Activated T-cell treated with anti-CD3 and anti-CD28 coated beads, Interleukin-2, amount 50 U/mL, for 4 hours (primary cell): ENCODE data around the gene NPHP4. TPM values are rescaled to one million over a fixed set of nuclear protein-coding genes. Genes with fewer than 3 reads are reported as not detected.
A peak's percentile ranks its signal among the peaks of the same experiment; 100 is the strongest.

Source experiments
- ATAC-seq, 2 donors: fragments of 200-7000 bp; cut with Tn5 transposase; one replicate each; pipeline ENCODE4 v1.10.0; 2021
- DNase-seq: peaks from one replicate; pipeline ENCODE4 v3.0.0-alpha.2; 2020
- H3K27me3 Mint-ChIP-seq: one replicate; pipeline ENCODE4 v1.8.0; 2021; ENCODE audit warnings: low read depth, mixed read lengths
- H3K36me3 Mint-ChIP-seq: one replicate; pipeline ENCODE4 v1.8.0; 2022; ENCODE audit warnings: mixed read lengths; ENCODE audit not compliant: insufficient read depth
- H3K4me1 Mint-ChIP-seq: one replicate; pipeline ENCODE4 v1.8.0; 2021; ENCODE audit warnings: low read depth, mixed read lengths
- H3K4me3 Mint-ChIP-seq: one replicate; pipeline ENCODE4 v1.8.0; 2021; ENCODE audit warnings: mild to moderate bottlenecking, moderate library complexity, mixed read lengths
- H3K9me3 Mint-ChIP-seq: one replicate; pipeline ENCODE4 v1.8.0; 2021; ENCODE audit warnings: mixed read lengths
- total RNA-seq, 3 donors: library from RNA; stranded (reverse); gene quantifications; one replicate each; pipeline ENCODE4 v1.2.1, GENCODE V29; 2021

Gene NPHP4
- total RNA-seq, 3 donors from 2014 or later, result 7.0 to 9.3 (median 7.1) TPM

- H3K27me3 Mint-ChIP-seq, result no peaks in the 10 kb centered on the region
These were observed 10.7 kb upstream of the NPHP4 start for GRCh38 chr1:6002714-6003501.

GRCh38 chr1:6001992-6002576, 9.9 kb upstream of the NPHP4 start:
- H3K4me1 Mint-ChIP-seq, result peaks cover 23% of the 10 kb centered on the region
- DNase-seq (no peak), ATAC-seq (no peak)
- no peaks in the 10 kb centered on the region for H3K36me3 Mint-ChIP-seq
- no peaks in the 10 kb centered on the region for H3K9me3 Mint-ChIP-seq
- H3K4me3 Mint-ChIP-seq, result no peak overlapping the region
- H3K27me3 Mint-ChIP-seq, result no peaks in the 10 kb centered on the region

More at GRCh38 chr1:6002714-6003501, 10.7 kb upstream of the NPHP4 start:
- H3K9me3 Mint-ChIP-seq, result no peaks in the 10 kb centered on the region
- peaks cover 20% of the 10 kb centered on the region for H3K4me1 Mint-ChIP-seq
- no peaks in the 10 kb centered on the region for H3K36me3 Mint-ChIP-seq
- no peak overlapping the region for H3K4me3 Mint-ChIP-seq
- ATAC-seq (peak; percentile 38 to 41), DNase-seq (no peak)

GRCh38 chr1:6000444-6001288, 8.4 kb upstream of the NPHP4 start:
- H3K27me3 Mint-ChIP-seq, result no peaks in the 10 kb centered on the region
- ATAC-seq, result no peak
- no peaks in the 10 kb centered on the region for H3K9me3 Mint-ChIP-seq
- no peak overlapping the region for H3K4me3 Mint-ChIP-seq
- peaks cover 20% of the 10 kb centered on the region for H3K4me1 Mint-ChIP-seq
- DNase-seq, result no peak
- H3K36me3 Mint-ChIP-seq, result no peaks in the 10 kb centered on the region

GRCh38 chr1:5999711-6000443, 7.7 kb upstream of the NPHP4 start:
- Mint-ChIP-seq H3K9me3 (no peaks in the 10 kb centered on the region), H3K36me3 (no peaks in the 10 kb centered on the region), H3K27me3 (no peaks in the 10 kb centered on the region)

GRCh38 chr1:5998906-5999301, 6.7 kb upstream of the NPHP4 start:
- ATAC-seq (no peak), DNase-seq (no peak)
- Mint-ChIP-seq H3K27me3 (no peaks in the 10 kb centered on the region), H3K9me3 (no peaks in the 10 kb centered on the region), H3K36me3 (no peaks in the 10 kb centered on the region), H3K4me1 (peaks cover 33% of the 10 kb centered on the region), H3K4me3 (no peak overlapping the region)

More at GRCh38 chr1:5999711-6000443, 7.7 kb upstream of the NPHP4 start:
- Mint-ChIP-seq H3K4me1 (peaks cover 25% of the 10 kb centered on the region), H3K4me3 (no peak overlapping the region)
- DNase-seq (no peak), ATAC-seq (no peak)

- Mint-ChIP-seq H3K4me3 (no peak overlapping the region), H3K9me3 (no peaks in the 10 kb centered on the region), H3K36me3 (no peaks in the 10 kb centered on the region), H3K27me3 (no peaks in the 10 kb centered on the region), H3K4me1 (peaks cover 32% of the 10 kb centered on the region)
- no peak for ATAC-seq
- DNase-seq, result no peak
These were observed 6.1 kb upstream of the NPHP4 start for GRCh38 chr1:5998051-5998905.

GRCh38 chr1:5997316-5997715, 5.1 kb upstream of the NPHP4 start:
- no peaks in the 10 kb centered on the region for H3K36me3 Mint-ChIP-seq
- no peak for DNase-seq
- no peaks in the 10 kb centered on the region for H3K27me3 Mint-ChIP-seq
- no peaks in the 10 kb centered on the region for H3K9me3 Mint-ChIP-seq
- no peak overlapping the region for H3K4me3 Mint-ChIP-seq
- no peak for ATAC-seq
- H3K4me1 Mint-ChIP-seq, result peaks cover 32% of the 10 kb centered on the region

- Mint-ChIP-seq H3K36me3 (no peaks in the 10 kb centered on the region), H3K4me3 (no peak overlapping the region), H3K27me3 (no peaks in the 10 kb centered on the region), H3K9me3 (no peaks in the 10 kb centered on the region), H3K4me1 (peaks cover 32% of the 10 kb centered on the region)
- DNase-seq (no peak), ATAC-seq (no peak)
These were observed 4.5 kb upstream of the NPHP4 start for GRCh38 chr1:5996641-5997270.

GRCh38 chr1:5995871-5996630, 3.8 kb upstream of the NPHP4 start:
- Mint-ChIP-seq H3K36me3 (no peaks in the 10 kb centered on the region), H3K9me3 (no peaks in the 10 kb centered on the region), H3K27me3 (no peaks in the 10 kb centered on the region), H3K4me3 (no peak overlapping the region), H3K4me1 (peaks cover 34% of the 10 kb centered on the region)
- ATAC-seq (no peak), DNase-seq (no peak)

GRCh38 chr1:5994713-5995621, 2.7 kb upstream of the NPHP4 start:
- no peaks in the 10 kb centered on the region for H3K36me3 Mint-ChIP-seq

GRCh38 chr1:5993556-5994491, 1.6 kb upstream of the NPHP4 start:
- Mint-ChIP-seq H3K4me1 (peaks cover 34% of the 10 kb centered on the region), H3K4me3 (peak overlapping the region; percentile 95), H3K9me3 (no peaks in the 10 kb centered on the region), H3K27me3 (no peaks in the 10 kb centered on the region), H3K36me3 (no peaks in the 10 kb centered on the region)
- ATAC-seq (no peak), DNase-seq (no peak)

More at GRCh38 chr1:5994713-5995621, 2.7 kb upstream of the NPHP4 start:
- H3K4me3 Mint-ChIP-seq, result peak overlapping the region; percentile 95
- H3K27me3 Mint-ChIP-seq, result no peaks in the 10 kb centered on the region
- H3K9me3 Mint-ChIP-seq, result no peaks in the 10 kb centered on the region
- peaks cover 37% of the 10 kb centered on the region for H3K4me1 Mint-ChIP-seq
- DNase-seq (peak; percentile 52), ATAC-seq (no peak)
